GM12801 (cell line): ENCODE data around the gene EIF4H.

ENCODE experiments used
- CTCF ChIP-seq: IDR thresholded peaks from one replicate; pipeline ENCODE4 v1.5.1; 2011; ENCODE audit warnings: control low read depth; ENCODE audit not compliant: insufficient read length; ENCODE audit errors: extremely low read depth

Gene EIF4H

DNA sequence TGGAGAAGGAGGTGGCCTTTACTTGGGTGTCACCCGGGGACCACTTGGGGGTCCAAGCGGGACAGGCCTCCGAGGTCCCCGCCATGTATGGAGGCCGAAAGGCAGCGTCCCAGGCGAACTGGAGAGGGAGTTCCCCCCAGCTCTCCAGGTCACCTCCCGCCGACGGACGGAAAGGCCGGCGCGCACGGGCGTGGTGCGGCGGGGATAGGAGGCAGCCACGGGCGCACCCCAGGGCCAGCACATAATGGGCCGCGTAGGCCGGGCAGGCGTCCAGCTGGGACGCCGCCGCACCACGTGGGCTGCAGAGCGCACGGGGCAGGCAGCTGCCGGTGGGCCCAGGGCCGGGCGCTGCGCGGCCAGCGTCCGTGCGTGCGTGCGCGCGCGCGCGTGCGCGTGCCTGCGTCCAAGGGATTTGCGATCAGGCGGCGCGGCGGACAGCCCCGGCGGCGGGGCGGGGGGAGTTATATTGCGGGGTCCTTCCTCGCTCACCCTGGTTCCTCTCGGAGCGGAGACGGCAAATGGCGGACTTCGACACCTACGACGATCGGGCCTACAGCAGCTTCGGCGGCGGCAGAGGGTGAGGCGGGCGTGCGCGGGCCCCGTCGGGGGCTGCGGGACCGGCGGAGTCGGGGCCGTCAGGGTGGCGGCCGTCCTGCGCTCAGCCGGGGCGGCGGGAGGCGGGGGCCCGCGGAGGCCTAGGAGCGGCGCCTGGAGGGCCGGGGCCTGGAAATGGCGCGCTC is at the start of gene EIF4H:
Gene EIF4H (plus strand): TSS at position 491 of the 740 bp plus-strand sequence. CDS start 28 bp downstream, at position 519.
- TF ChIP-seq CTCF: no peak

GRCh38 chr7:74126220-74126880 is 47.8 kb upstream of the EIF4H start:
- TF ChIP-seq CTCF: no peak

GRCh38 chr7:74129887-74130286 is 44.3 kb upstream of the EIF4H start:
- TF ChIP-seq CTCF: no peak

DNA sequence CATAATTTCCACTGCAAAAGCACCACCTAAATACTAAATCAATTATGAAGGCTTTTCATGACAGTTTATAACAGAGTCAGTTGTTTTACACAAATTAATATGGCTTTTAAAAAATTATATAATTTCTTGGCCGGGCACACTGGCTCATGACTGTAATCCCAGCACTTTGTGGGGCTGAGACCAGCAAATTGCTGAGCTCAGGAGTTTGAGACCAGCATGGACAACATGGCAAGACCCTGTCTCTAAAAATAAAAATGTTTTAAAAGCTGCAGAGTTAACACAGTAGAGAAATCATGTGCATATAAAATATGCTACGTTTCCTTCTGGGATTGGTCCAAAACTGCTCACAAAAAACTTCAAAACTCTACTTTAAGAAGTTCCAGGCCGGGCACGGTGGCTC is 43.6 kb upstream of the EIF4H start:
- no peak for TF ChIP-seq CTCF

- no peak for TF ChIP-seq CTCF
These were observed 40.0 kb upstream of the EIF4H start for GRCh38 chr7:74134117-74134620.

DNA sequence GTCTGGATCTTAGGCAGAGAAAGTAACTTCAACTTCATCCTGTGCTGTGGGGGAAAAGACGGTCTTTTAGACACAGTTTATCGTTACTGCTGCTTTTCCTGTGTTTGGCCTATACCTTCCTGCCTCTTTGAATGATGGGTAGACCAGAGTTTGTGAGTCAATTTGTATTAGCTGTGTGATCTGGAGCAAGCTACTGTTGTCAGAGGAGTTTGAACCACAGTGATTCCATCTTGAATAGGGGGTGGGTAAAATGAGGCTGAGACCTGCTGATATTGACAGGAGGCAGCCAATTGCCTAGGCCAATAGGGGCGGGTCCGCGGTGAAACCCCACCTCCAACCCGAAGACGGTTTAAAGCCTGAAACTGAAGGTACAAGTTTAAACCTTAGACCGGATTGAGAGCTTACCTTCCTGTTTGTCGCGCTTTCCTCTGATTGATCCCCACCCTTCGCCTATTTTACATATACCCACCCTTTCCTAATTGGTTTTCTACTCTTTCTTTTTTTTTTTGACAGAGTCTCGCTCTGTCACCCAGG is 35.8 kb upstream of the EIF4H start:
- no peak for TF ChIP-seq CTCF

GRCh38 chr7:74138945-74139843 is 35.0 kb upstream of the EIF4H start:
- no peak for TF ChIP-seq CTCF
